ENCODE data around the gene ZNF100.

Gene ZNF100

GRCh38 chr19:21750586-21751128 lies 16.7 kb downstream of the ZNF100 start:
- Histone ChIP-seq H3K9me3 (ENCODE audit: control insufficient read depth, insufficient read depth, low read depth, low read length) (no peaks in the 10 kb centered on the region), H3K27ac (ENCODE audit: extremely low read depth, low read depth, low read length) (no peak overlapping the region), H3K4me1 (ENCODE audit: control insufficient read depth, insufficient read depth, low read length) (no peaks in the 10 kb centered on the region), H3K4me3 (ENCODE audit: low read depth, low read length) (no peak overlapping the region), H3K36me3 (ENCODE audit: control insufficient read depth in 2 of 2, insufficient read depth in 1 of 2, low read length in 2 of 2) (peaks cover 8 to 77% of the 10 kb centered on the region in 2 experiments)
- no peak for TF ChIP-seq ZNF670 (tag by site-specific recombination; IDR thresholded peaks at IDR 0.05; ENCODE audit: low read depth)
- TF ChIP-seq ZNF645 (tag by site-specific recombination; IDR thresholded peaks at IDR 0.05) = no peak
- no peak for TF ChIP-seq ZSCAN30 (tag by site-specific recombination; IDR thresholded peaks at IDR 0.05)
- no peak for TF ChIP-seq ZNF416 (tag by site-specific recombination; IDR thresholded peaks at IDR 0.05)
- no peak for TF ChIP-seq ZNF211 (tag by site-specific recombination; IDR thresholded peaks at IDR 0.05; ENCODE audit: low read depth)
- TF ChIP-seq, protein P1, sequence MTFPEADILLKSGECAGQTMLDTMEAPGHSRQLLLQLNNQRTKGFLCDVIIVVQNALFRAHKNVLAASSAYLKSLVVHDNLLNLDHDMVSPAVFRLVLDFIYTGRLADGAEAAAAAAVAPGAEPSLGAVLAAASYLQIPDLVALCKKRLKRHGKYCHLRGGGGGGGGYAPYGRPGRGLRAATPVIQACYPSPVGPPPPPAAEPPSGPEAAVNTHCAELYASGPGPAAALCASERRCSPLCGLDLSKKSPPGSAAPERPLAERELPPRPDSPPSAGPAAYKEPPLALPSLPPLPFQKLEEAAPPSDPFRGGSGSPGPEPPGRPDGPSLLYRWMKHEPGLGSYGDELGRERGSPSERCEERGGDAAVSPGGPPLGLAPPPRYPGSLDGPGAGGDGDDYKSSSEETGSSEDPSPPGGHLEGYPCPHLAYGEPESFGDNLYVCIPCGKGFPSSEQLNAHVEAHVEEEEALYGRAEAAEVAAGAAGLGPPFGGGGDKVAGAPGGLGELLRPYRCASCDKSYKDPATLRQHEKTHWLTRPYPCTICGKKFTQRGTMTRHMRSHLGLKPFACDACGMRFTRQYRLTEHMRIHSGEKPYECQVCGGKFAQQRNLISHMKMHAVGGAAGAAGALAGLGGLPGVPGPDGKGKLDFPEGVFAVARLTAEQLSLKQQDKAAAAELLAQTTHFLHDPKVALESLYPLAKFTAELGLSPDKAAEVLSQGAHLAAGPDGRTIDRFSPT (tag by site-specific recombination; IDR thresholded peaks at IDR 0.05) = no peak
- TF ChIP-seq ZXDB (tag by site-specific recombination; IDR thresholded peaks at IDR 0.05) = no peak
- ChIA-PET CTCF (no interaction called here), POLR2A (interaction anchor here (1.3 kb wide), 1 partner anchor 17 kb away, joined by 4 read pairs; the partner anchor contains the start of gene ZNF100)

- Histone ChIP-seq H3K36me3 (ENCODE audit: control insufficient read depth in 2 of 2, insufficient read depth in 1 of 2, low read length in 2 of 2) (peaks cover 12 to 78% of the 10 kb centered on the region in 2 experiments), H3K9me3 (ENCODE audit: control insufficient read depth, insufficient read depth, low read depth, low read length) (no peaks in the 10 kb centered on the region), H3K4me1 (ENCODE audit: control insufficient read depth, insufficient read depth, low read length) (no peaks in the 10 kb centered on the region), H3K27ac (ENCODE audit: extremely low read depth, low read depth, low read length) (no peak overlapping the region), H3K4me3 (ENCODE audit: low read depth, low read length) (no peak overlapping the region)
- ChIA-PET POLR2A (interaction anchor here (1.3 kb wide), 1 partner anchor 19 kb away, joined by 4 read pairs; the partner anchor contains the start of gene ZNF100), CTCF (no interaction called here)
- TF ChIP-seq, protein P2, sequence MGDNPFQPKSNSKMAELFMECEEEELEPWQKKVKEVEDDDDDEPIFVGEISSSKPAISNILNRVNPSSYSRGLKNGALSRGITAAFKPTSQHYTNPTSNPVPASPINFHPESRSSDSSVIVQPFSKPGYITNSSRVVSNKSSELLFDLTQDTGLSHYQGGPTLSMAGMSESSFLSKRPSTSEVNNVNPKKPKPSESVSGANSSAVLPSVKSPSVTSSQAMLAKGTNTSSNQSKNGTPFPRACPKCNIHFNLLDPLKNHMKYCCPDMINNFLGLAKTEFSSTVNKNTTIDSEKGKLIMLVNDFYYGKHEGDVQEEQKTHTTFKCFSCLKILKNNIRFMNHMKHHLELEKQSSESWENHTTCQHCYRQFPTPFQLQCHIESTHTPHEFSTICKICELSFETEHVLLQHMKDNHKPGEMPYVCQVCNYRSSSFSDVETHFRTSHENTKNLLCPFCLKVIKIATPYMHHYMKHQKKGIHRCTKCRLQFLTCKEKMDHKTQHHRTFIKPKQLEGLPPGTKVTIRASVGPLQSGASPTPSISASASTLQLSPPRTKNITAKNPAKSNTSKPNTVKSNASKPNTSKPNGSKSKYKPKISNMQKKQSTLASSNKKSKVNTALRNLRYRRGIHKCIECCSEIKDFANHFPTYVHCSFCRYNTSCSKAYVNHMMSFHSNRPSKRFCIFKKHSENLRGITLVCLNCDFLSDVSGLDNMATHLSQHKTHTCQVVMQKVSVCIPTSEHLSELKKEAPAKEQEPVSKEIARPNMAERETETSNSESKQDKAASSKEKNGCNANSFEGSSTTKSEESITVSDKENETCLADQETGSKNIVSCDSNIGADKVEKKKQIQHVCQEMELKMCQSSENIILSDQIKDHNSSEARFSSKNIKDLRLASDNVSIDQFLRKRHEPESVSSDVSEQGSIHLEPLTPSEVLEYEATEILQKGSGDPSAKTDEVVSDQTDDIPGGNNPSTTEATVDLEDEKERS (tag by site-specific recombination; IDR thresholded peaks at IDR 0.05) = no peak
- TF ChIP-seq MZF1 (tag by site-specific recombination; IDR thresholded peaks at IDR 0.05; ENCODE audit: borderline replicate concordance) (no peak), ZFP37 (tag by site-specific recombination; IDR thresholded peaks at IDR 0.05) (no peak), YY1 (tag by site-specific recombination; IDR thresholded peaks at IDR 0.05) (no peak), FEZF1 (tag by site-specific recombination; IDR thresholded peaks at IDR 0.05) (no peak), ZNF513 (tag by site-specific recombination; IDR thresholded peaks at IDR 0.05) (no peak), ZNF701 (tag by site-specific recombination; IDR thresholded peaks at IDR 0.05) (no peak), KLF9 (tag by site-specific recombination; IDR thresholded peaks at IDR 0.05; ENCODE audit: low read depth) (no peak), ZNF366 (tag by site-specific recombination; conservative IDR thresholded peaks at IDR 0.05) (no peak), ELK4 (IDR thresholded peaks at IDR 0.05; ENCODE audit: borderline replicate concordance, low read depth, low read length) (no peak), ZNF488 (tag by site-specific recombination; IDR thresholded peaks at IDR 0.05) (no peak), WT1 (tag by site-specific recombination; IDR thresholded peaks at IDR 0.05) (no peak), ZBTB7A (tag by site-specific recombination; IDR thresholded peaks at IDR 0.05; ENCODE audit: low read depth) (no peak), HOXD13 (CRISPR knock-in tag; IDR thresholded peaks at IDR 0.05; ENCODE audit: borderline replicate concordance) (no peak), ZNF704 (tag by site-specific recombination; IDR thresholded peaks at IDR 0.05) (no peak), ZNF549 (tag by site-specific recombination; IDR thresholded peaks at IDR 0.05) (no peak), ZNF510 (tag by site-specific recombination; IDR thresholded peaks at IDR 0.05; ENCODE audit: insufficient replicate concordance) (no peak)
Observed at GRCh38 chr19:21749090-21749489, 18.3 kb downstream of the ZNF100 start.
